HAP-1 (cell line): Measurements from ENCODE around the gene MPRIP.

ENCODE experiments used
- DNase-seq, 2 experiments: peaks; one replicate each; pipeline ENCODE4 v3.0.0-alpha.2; 2016 to 2020; ENCODE audit warnings: low spot score in 2 of 2
- H3K27me3 ChIP-seq: fragments of 250-450 bp; sonication (Bioruptor Pico); 2 replicates; pipeline ENCODE4 v1.5.1; 2020; ENCODE audit warnings: low read depth, mild to moderate bottlenecking, moderate library complexity
- H3K36me3 ChIP-seq: fragments of 250-450 bp; sonication (Bioruptor Pico); replicated peaks from 2 replicates; pipeline ENCODE4 v1.5.1; 2020; ENCODE audit warnings: mild to moderate bottlenecking
- H3K4me1 ChIP-seq: fragments of 250-450 bp; sonication (Bioruptor Pico); 2 replicates; pipeline ENCODE4 v1.5.1; 2020; ENCODE audit warnings: mild to moderate bottlenecking
- H3K4me3 ChIP-seq: fragments of 250-450 bp; sonication (Bioruptor Pico); 2 replicates; pipeline ENCODE4 v1.5.1; 2020; ENCODE audit warnings: mild to moderate bottlenecking, moderate library complexity
- H3K9me3 ChIP-seq: fragments of 250-450 bp; sonication (Bioruptor Pico); 2 replicates; pipeline ENCODE4 v1.5.1; 2020; ENCODE audit warnings: mild to moderate bottlenecking, moderate library complexity
- in situ Hi-C: fragments of 300-500 bp; cut with MboI; formaldehyde crosslinking; loops from 3 replicates; pipeline ENCODE4 v1.14.3; 2020; ENCODE audit warnings: low sequenced_read_pairs, inconsistent platforms, mixed read lengths

Gene MPRIP

DNA sequence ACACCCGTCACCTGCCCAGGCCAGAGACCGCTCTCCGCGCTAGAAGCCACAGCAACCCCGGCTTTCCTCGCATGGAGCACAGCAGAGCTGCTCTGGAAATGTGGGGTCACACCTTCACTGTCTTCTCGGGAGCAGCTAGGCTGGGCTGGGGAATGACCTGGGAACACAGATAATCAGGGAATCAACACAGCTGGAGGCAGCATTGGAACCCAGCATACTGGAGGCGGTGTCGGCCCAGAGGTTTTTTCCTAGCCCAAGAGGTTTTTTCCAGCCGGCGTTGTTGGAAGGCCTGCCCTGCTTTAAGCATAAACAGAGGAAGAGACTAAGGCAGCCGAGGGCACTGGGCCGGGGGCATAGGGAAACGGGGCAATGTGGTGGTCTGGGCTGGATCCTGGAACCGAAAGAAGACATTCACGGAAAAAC, 164.7 kb downstream of the MPRIP start:
- DNase-seq, result no peak
- peak overlapping the region; percentile 62; the same call in 1 of the 2 replicates for H3K4me3 ChIP-seq

DNA sequence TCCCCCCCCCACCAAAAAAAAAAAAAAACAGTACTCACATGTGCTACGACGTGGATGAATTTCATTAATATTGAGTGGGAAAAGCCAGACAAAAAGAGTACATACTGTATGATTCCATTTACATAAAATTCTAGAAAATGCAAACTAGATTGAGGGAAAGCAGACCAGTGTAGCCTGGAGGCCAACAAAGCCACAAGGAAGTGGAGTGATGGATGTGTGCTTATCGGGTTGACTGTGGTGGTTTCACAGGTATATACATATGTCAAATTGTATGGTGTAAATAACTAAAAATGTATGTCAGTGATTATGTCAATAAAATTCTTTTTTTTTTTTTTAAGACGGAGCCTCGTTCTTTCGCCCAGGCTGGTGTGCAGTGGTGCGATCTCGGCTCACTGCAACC, 165.7 kb downstream of the MPRIP start:
- peaks cover 23% of the 10 kb centered on the region for H3K4me1 ChIP-seq
- H3K27me3 ChIP-seq, result no peaks in the 10 kb centered on the region
- no peak overlapping the region for H3K4me3 ChIP-seq
- in situ Hi-C loops, result loop anchor here (5.0 to 10.0 kb wide), 2 partner anchors 56 to 203 kb away; no protein-coding TSS in a partner anchor
- no peaks in the 10 kb centered on the region for H3K9me3 ChIP-seq
- H3K36me3 ChIP-seq, result peaks cover 32% of the 10 kb centered on the region
- no peak for DNase-seq

More for the DNA sequence above, 164.7 kb downstream of the MPRIP start:
- in situ Hi-C loops, result loop anchor here (5.0 to 10.0 kb wide), 2 partner anchors 55 to 202 kb away; no protein-coding TSS in a partner anchor
- no peaks in the 10 kb centered on the region for H3K9me3 ChIP-seq
- peaks cover 37% of the 10 kb centered on the region for H3K36me3 ChIP-seq
- H3K27me3 ChIP-seq, result no peaks in the 10 kb centered on the region
- H3K4me1 ChIP-seq, result peaks cover 23% of the 10 kb centered on the region

DNA sequence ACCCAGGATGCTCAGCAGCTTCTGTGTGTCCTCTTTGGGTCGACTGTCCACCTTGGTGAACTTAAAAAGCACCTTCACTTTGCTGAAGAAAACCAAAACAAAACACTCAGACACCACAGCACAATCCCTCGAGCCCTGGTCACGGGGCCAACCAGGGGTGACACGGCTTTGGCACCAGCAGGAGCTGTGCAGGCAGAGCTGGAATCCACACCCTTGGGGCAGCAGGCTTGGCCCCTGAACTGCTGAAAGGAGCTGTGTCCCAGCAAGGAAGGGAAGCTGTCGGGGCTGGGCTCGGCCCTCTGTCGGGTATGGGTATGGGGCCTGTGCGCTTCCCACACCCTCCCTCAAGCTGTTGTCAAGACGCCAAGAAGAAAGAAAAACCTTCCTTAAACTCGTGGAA, 171.5 kb downstream of the MPRIP start:
- Histone ChIP-seq H3K4me3 (no peak overlapping the region), H3K4me1 (no peaks in the 10 kb centered on the region), H3K36me3 (peaks cover 59% of the 10 kb centered on the region), H3K9me3 (no peaks in the 10 kb centered on the region), H3K27me3 (no peaks in the 10 kb centered on the region)
- in situ Hi-C loops, result no loop called here
- no peak for DNase-seq

DNA sequence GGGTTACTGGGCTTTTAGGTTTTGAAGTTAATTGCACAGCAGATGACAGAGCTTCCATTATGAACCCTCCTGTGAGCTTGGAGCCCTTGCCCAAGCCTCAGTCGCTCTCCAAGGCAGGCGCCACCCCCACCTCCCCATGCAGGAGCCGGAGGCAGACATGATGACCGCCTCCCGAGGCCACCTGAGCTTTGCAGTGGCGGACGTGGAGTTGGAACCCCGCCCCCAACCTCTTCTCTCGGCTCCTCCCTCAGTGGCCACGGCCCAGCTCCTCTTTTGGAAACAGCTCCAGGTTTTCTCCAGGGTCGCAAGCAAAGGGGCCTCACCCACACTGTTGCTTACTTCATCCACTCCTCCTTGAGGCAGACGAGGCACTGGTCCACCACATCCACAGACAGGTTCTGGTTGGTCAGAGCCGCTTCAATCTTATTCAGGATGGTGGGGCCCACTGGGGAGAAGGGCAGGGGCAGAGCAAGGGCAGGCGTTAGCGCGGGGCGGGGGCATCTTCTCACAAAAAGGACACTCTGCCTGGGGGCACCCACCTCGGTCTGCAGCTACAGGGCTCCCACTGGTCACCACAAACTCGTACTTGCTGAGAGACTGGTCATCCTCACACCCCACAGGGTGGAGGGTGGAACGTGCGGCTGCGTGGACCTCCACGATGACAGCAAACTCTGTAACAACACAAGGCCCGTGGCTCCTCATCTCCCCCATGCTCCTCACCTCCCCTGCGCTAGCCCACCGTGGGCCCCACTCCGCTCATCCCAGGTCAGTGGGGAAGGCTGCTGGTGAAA, 172.6 kb downstream of the MPRIP start:
- Histone ChIP-seq H3K4me3 (no peak overlapping the region), H3K36me3 (peaks cover 62% of the 10 kb centered on the region), H3K4me1 (no peaks in the 10 kb centered on the region), H3K27me3 (no peaks in the 10 kb centered on the region), H3K9me3 (no peaks in the 10 kb centered on the region)
- in situ Hi-C loops, result no loop called here
- DNase-seq, result no peak

DNA sequence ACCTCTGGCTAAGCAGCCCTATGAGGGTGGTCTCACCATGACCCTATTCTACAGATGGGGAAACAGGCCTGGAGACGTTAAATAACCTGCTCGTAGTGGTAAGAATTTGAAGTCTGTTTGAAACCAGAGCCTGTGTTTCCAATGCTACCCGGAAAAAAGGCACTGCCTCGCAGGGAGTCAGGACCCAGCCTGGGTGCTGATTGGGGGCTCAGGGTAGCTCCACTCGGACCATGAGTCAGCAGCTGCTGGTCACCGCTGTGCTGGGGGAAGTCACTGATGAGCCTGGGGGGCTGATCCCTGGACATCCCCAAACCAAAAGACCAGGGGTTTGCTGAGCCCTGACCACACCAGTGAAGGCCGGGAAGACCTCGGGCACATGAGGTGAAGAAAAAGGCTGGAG, 173.3 kb downstream of the MPRIP start:
- in situ Hi-C loops, result no loop called here

DNA sequence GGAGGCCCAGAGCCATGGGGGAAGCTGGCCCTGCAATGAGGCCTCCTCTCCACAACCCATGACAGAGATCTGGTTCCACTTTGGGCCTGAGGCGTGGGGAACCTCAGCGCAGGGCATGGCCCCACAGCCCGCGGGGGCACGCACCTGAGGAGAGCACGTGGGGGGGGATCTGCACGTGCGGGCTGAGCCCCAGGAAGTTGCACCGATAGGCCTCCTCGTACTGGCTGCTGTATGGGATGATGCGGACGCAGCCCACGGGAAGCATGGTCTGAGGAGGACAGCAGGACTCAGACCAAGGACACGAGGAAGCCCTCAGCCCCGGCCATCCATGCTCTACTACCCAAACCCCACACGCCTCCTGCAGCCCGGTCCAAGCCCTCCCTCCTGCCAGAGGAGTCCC, 174.0 kb downstream of the MPRIP start:
- Histone ChIP-seq H3K9me3 (no peaks in the 10 kb centered on the region), H3K36me3 (peaks cover 70% of the 10 kb centered on the region), H3K4me1 (no peaks in the 10 kb centered on the region), H3K27me3 (no peaks in the 10 kb centered on the region), H3K4me3 (no peak overlapping the region)
- in situ Hi-C loops, result no loop called here
- DNase-seq, result no peak

More for the DNA sequence above, 173.3 kb downstream of the MPRIP start:
- H3K4me1 ChIP-seq, result no peaks in the 10 kb centered on the region
- DNase-seq, result no peak
- H3K27me3 ChIP-seq, result no peaks in the 10 kb centered on the region
- H3K9me3 ChIP-seq, result no peaks in the 10 kb centered on the region
- no peak overlapping the region for H3K4me3 ChIP-seq
- H3K36me3 ChIP-seq, result peaks cover 64% of the 10 kb centered on the region

DNA sequence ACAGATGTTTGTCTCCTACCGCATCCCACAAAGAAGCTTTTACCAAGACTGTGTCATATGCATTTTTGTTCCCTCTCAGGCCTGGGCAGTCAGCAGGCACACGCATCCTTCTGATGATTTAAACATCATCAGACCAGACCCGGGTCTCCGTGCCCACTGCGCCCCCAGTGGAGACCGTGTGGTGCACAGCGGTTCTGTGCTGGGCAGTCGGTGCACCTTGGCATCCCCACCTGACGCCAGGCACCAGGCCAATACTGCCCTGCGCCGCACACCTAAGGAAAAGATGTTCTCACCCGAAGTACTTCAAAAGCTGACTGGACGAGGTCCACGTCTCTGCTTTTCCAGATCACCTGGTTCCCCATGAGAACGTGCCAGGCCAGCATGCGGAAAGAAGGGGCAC, 174.5 kb downstream of the MPRIP start:
- peaks cover 71% of the 10 kb centered on the region for H3K36me3 ChIP-seq
- no peak for DNase-seq
- in situ Hi-C loops, result no loop called here

DNA sequence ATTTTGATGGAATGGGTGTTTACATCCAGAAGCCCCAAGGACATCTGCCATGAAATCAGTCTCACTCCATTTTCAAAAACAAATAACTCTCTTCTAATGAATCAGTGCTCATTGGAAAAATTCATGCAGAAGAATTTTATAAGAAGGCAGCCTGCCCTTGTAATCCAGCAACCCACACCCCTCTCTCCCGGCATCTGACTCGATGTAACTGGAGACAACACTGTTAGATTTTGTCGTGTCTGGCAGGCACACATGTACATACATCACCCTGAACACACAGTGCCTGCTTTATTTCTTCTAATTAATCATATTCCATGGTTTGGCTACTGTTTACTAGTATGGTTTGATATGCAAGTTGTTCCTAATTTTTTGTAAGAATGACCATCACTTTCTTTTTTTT, 175.7 kb downstream of the MPRIP start:
- peaks cover 71% of the 10 kb centered on the region for H3K36me3 ChIP-seq
- DNase-seq, result no peak
- in situ Hi-C loops, result no loop called here

More for the DNA sequence above, 174.5 kb downstream of the MPRIP start:
- Histone ChIP-seq H3K4me1 (no peaks in the 10 kb centered on the region), H3K4me3 (no peak overlapping the region), H3K27me3 (no peaks in the 10 kb centered on the region), H3K9me3 (no peaks in the 10 kb centered on the region)

DNA sequence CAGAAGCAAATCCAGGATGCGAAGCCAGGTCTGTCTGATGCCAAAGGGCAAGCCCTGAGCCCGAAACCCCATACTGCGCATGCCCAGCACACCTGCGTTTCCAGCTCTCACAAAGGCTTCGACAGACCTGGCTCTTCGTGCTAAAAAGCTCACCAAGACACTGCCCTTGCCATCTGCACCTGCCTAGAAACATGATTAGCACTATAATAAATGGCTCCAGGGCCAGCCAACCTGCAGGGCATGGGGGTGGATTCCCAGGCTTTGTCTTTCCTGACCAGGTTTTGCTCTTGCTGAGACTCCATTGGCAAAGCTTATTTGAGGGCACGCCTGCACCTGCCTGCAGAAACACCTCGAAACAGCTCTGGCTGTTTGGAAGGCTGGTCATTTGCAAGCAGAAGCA, 178.3 kb downstream of the MPRIP start:
- H3K36me3 ChIP-seq, result peaks cover 76% of the 10 kb centered on the region
- in situ Hi-C loops, result no loop called here
- no peak for DNase-seq

More for the DNA sequence above, 175.7 kb downstream of the MPRIP start:
- Histone ChIP-seq H3K9me3 (no peaks in the 10 kb centered on the region), H3K4me3 (no peak overlapping the region), H3K4me1 (no peaks in the 10 kb centered on the region), H3K27me3 (no peaks in the 10 kb centered on the region)

DNA sequence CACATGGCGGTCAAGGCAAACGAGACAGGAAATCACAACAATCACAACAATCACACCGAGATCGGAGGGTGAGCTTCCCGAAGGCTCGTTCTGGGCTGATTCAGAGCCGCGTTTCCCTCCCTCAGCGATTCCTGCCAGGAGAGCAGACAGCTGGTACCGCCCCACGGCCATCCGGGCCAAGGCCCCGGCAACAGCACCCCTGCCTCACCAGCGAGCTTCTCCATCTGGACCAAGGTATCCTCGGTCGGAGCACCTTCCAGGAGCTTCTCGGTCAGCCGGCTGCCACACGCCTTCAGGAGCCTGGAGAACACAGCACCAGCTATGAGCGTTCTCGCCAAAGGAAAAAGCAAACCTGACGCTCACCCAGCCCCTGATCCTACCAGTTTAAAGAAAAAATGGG, 179.1 kb downstream of the MPRIP start:
- in situ Hi-C loops, result no loop called here
- Histone ChIP-seq H3K4me3 (no peak overlapping the region), H3K36me3 (peaks cover 79% of the 10 kb centered on the region), H3K4me1 (no peaks in the 10 kb centered on the region), H3K27me3 (no peaks in the 10 kb centered on the region), H3K9me3 (no peaks in the 10 kb centered on the region)
- DNase-seq, result no peak

More for the DNA sequence above, 178.3 kb downstream of the MPRIP start:
- Histone ChIP-seq H3K27me3 (no peaks in the 10 kb centered on the region), H3K9me3 (no peaks in the 10 kb centered on the region), H3K4me3 (no peak overlapping the region), H3K4me1 (no peaks in the 10 kb centered on the region)

DNA sequence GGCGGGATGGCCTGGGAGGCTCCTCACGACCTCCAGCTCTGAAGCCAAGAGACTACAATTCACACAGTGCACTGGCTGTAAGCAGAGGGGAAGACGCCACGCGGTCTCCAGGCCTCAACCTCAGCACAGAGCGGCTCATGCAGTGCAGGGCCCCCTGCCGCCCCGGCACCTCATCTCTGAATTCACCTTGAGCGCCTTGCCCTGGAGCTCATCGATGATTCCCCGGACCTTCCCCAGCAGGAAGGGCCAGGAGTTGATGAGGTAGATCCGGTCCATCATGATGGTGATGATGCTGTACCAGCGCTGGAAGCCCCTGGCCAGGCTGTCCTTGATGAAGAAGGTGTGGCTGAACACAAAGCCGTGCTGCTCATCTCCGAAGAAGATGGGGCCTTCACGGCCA, 181.5 kb downstream of the MPRIP start:
- Histone ChIP-seq H3K36me3 (peaks cover 78% of the 10 kb centered on the region), H3K4me3 (no peak overlapping the region)
- DNase-seq, result no peak

DNA sequence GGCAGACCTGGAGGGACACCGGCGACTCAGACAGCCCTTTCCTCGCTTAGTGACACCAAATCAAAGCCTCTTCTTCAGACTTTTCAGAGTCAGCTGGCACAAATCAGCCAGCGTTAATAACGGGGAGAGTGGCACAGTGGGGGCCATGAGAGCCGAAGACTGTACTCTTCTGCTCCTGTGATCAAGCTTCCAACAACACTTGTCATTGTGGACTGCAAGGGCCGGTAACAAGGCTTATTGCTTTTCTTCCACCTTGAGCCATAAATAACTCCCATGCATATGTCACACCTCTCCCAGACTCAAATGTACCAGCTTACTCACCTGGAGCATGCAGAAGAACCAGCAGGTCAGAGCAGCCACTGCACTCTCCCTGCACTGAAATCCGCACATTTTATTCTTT, 181.9 kb downstream of the MPRIP start:
- Histone ChIP-seq H3K27me3 (no peaks in the 10 kb centered on the region), H3K4me1 (no peaks in the 10 kb centered on the region), H3K36me3 (peaks cover 79% of the 10 kb centered on the region), H3K9me3 (no peaks in the 10 kb centered on the region), H3K4me3 (no peak overlapping the region)
- in situ Hi-C loops, result no loop called here
- no peak for DNase-seq

More for the DNA sequence above, 181.5 kb downstream of the MPRIP start:
- Histone ChIP-seq H3K9me3 (no peaks in the 10 kb centered on the region), H3K27me3 (no peaks in the 10 kb centered on the region), H3K4me1 (no peaks in the 10 kb centered on the region)
- in situ Hi-C loops, result no loop called here

DNA sequence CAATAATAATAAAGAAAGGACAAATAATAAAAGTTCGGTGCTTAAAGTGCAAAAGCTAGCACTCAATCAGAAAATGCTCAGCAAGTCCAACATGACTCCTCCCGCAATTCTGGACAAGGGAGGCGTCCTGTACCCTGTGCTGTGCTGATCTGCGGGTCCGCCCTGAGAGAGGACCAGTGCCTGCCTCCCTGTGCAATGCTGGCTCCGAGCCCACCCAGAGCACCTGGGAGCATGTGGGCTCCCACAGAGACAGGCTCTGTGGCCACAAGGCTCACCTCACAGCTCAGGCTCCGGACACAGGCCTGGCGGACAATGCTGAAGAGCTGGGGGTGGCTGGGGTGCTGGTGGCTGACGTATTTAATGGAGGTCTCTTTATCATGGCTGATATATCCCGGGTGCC, 183.6 kb downstream of the MPRIP start:
- no peaks in the 10 kb centered on the region for H3K27me3 ChIP-seq
- H3K36me3 ChIP-seq, result peaks cover 88% of the 10 kb centered on the region
- no peak for DNase-seq
- in situ Hi-C loops, result no loop called here
- H3K4me3 ChIP-seq, result no peak overlapping the region
- no peaks in the 10 kb centered on the region for H3K4me1 ChIP-seq
- H3K9me3 ChIP-seq, result no peaks in the 10 kb centered on the region

DNA sequence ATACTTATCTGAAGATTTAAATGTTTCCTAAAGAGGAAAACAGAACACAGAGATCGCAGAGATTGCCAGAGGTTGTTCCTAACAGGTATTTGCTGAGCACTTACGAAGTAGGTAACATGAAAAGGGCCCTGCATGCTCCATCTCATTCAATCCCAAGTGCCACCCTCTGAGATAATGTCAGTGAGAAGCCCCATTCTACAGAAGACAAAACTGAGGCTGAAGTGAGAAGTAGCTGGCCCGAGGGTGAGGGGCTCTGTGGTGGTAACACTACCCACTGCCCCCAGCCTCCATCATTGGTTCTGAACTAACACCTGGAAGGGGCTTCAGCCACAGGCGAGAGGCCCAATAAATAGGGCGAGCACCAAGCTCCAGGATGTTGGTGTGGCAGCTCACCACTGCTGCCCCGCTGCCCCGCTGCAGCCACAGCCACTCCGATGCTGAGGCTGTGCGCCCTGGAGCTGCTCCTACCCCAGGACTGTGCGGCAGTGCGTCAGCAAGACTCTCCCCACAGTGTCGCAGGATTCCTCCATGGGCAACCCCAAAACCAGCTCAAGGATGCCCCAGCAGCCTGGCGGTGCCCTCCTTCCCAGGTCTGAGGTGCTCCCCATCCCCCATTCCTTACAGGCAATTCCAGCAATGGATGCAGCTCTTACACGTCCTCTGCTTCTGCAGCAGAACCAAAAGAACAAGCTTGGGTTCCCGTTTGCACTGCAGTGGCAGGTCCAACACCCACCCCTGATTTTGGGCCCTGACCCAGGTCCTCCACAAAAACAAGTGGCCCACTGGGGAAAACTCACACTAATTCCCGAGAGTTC, 184.4 kb downstream of the MPRIP start:
- no peaks in the 10 kb centered on the region for H3K27me3 ChIP-seq
- no peak overlapping the region for H3K4me3 ChIP-seq
- no peaks in the 10 kb centered on the region for H3K9me3 ChIP-seq
- H3K36me3 ChIP-seq, result peaks cover 88% of the 10 kb centered on the region
- no peak for DNase-seq
- in situ Hi-C loops, result no loop called here
- H3K4me1 ChIP-seq, result no peaks in the 10 kb centered on the region
